ENCODE measurements around the gene NR3C2.

DNA sequence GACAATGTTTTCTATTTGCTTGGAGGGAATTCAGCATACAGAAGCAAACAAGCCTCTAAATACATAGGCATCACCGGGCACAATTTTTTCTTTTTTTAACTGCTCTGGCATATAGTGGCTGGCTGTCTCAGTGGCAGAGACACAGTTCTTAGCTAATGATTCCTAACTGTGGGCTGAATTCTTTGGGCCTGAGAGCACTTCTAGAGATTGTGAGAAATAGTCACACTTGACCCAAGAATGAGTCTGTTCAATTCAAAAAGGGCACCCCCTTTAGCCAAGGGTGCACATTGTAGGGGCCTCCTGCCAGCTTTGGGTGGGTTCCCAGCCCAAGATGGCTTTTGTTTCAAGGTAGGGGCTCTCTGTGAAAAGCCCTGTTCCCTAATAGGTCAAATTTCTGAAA is 364.6 kb downstream of the NR3C2 start:
- no peak for TF ChIP-seq CTCF (IDR thresholded peaks at IDR 0.05)
- TF ChIP-seq POLR2A (IDR thresholded peaks at IDR 0.05) = no peak
